AG10803 (cell line): ENCODE measurements around the gene ADAMTS8.

Source experiments
- DNase-seq: peaks from one replicate; pipeline ENCODE4 v3.0.0; 2010; ENCODE audit warnings: low read depth
- H3K4me3 ChIP-seq: 2 replicates; pipeline ENCODE4 v1.5.1; 2011; ENCODE audit warnings: mild to moderate bottlenecking, low read length, control low read depth
- CTCF ChIP-seq: conservative IDR thresholded peaks from 2 replicates; pipeline ENCODE4 v1.5.1; 2011; ENCODE audit warnings: mild to moderate bottlenecking, low read length, control low read depth, inconsistent platforms

Gene ADAMTS8, protein sequence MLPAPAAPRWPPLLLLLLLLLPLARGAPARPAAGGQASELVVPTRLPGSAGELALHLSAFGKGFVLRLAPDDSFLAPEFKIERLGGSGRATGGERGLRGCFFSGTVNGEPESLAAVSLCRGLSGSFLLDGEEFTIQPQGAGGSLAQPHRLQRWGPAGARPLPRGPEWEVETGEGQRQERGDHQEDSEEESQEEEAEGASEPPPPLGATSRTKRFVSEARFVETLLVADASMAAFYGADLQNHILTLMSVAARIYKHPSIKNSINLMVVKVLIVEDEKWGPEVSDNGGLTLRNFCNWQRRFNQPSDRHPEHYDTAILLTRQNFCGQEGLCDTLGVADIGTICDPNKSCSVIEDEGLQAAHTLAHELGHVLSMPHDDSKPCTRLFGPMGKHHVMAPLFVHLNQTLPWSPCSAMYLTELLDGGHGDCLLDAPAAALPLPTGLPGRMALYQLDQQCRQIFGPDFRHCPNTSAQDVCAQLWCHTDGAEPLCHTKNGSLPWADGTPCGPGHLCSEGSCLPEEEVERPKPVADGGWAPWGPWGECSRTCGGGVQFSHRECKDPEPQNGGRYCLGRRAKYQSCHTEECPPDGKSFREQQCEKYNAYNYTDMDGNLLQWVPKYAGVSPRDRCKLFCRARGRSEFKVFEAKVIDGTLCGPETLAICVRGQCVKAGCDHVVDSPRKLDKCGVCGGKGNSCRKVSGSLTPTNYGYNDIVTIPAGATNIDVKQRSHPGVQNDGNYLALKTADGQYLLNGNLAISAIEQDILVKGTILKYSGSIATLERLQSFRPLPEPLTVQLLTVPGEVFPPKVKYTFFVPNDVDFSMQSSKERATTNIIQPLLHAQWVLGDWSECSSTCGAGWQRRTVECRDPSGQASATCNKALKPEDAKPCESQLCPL

GRCh38 chr11:130428316-130429119 is at the start of gene ADAMTS8:
TSS of gene ADAMTS8 (minus strand) at chr11:130428609. CDS start at chr11:130428286, 323 bp downstream.
- no peak for DNase-seq
- peak within 1 kb of the TSS; percentile 17 for H3K4me3 ChIP-seq
- no peak for TF ChIP-seq CTCF

DNA sequence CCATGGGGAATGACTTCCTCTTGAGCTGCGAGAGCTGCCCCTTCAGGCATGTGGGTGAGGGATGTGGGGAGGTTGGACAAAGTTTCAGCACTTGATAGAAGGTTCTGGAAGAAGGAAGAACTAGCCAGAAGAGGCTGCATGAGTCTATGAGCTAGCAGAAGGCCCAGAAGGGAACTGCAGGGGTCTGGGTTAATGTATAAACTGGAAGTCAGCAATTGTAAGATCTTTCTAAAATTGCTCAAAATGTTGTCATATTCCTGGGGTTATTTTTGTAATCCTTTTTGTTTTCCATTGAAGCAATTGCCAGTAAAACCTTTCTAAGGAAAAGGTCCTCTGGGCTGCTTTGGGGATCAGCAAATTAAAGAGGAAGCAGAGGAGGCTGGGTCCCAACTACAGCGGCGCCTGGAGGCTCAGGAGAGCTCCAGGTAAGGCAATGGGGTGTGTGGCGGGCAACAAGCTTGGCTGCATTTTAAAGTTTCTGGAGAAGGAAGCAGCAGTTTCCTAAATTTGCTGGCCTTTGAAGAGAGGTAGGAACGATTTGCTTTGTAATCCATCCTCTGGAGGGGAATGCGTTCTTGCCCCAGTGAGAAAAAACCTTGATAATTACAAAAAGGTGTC is 49.3 kb upstream of the ADAMTS8 start:
- DNase-seq = no peak
- H3K4me3 ChIP-seq = no peak overlapping the region
- no peak for TF ChIP-seq CTCF

DNA sequence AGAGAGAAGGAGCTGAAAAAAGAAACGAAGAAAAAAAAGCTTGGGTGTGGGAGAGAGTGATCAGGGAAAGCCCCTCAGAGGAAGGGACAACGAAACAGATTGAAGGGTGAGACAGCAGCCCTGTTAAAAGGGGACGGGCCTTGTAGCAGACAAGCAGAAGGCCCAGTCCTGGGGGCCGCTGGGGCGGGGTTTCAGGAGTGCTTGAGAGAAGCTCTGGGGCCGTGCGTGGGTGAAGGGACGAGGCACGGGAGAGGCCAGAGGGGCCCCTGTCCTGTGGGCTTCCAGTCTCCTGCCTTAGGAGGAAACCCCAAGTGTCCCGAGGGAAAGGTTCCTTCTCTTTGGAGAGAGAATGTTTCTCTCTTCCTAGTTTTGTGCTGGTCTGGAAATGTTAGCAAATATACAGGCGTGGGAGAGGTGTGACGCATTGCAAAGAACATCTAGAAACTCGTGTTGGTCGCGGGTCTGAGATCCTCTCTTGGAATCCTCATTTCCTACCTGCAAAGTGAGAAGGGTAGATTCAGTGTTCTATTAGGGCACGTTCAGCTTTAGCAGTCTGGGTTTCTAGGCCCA is 48.6 kb upstream of the ADAMTS8 start:
- DNase-seq = no peak
- H3K4me3 ChIP-seq = no peak overlapping the region
- TF ChIP-seq CTCF = no peak

DNA sequence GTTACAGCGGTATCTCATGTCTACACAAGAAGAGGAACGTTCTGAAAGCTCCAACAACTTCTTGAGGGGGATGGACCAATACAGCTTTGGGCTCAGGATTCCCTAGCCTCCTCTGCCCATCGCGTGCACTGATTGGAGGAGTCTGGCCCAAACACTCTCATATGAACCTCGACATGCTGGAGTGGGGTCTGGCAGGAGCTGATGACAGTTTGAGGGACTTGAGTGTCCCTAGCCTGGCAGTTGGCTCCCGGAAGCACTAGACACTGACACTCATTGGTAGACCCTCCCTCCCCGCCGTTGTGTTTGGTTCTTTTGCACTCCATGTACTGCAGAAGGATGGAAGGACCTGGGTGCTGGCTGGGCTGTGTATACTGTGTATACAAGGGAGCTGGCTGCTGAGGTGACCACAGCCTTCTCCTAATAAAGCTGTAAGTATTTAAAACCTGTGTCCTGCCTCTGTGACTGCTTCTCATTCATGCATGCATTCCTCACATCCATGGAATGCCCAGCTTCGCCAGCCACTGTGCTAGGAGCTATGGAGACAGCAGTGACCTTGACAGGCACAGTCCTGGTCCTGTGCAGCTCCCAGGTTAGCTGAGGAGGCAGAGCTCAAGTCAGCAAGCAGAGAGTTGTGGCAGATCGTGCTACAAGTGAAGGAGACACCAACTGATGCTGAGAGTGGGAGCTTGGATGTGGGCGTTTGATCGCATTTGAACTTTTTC is 48.0 kb upstream of the ADAMTS8 start:
- no peak overlapping the region for H3K4me3 ChIP-seq
- TF ChIP-seq CTCF = no peak
- DNase-seq = peak; percentile 67

- DNase-seq = no peak
- no peak for TF ChIP-seq CTCF
Measured at GRCh38 chr11:130475426-130476053, 47.1 kb upstream of the ADAMTS8 start.

More at GRCh38 chr11:130475426-130476053, 47.1 kb upstream of the ADAMTS8 start:
- no peak overlapping the region for H3K4me3 ChIP-seq
